ENCODE measurements around the gene TLE2. TPM values are rescaled to one million over a fixed set of nuclear protein-coding genes. Genes with fewer than 3 reads are reported as not detected.

Gene TLE2
- total and polyA plus RNA-seq, 9 of the 15 experiments (the other 6 are each of a cell fraction or from before 2014, with no cell fraction given): 0.35 to 13.1 (median 6.2) TPM

DNA sequence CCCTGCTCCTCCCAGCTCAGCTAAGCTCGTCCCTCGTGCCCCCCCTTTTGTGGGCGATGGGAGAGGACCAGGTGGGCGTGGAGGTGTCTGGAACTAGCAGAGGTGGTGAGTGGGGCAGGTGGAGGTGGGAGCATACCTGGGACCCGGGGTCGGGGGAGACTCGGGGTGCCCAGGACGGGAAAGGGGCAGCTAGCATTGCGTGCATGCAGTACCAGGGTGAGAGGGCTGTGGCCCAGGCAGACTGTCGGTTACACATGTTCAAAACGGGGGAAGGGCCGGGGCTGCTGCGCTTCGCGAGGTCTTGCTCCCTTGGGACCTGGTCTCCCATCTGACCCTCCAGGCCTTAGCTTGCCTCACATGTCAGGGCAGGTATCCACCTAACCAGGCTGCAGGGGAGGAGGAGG, 24.1 kb upstream of the TLE2 start (continued):
- TF ChIP-seq, protein P1, sequence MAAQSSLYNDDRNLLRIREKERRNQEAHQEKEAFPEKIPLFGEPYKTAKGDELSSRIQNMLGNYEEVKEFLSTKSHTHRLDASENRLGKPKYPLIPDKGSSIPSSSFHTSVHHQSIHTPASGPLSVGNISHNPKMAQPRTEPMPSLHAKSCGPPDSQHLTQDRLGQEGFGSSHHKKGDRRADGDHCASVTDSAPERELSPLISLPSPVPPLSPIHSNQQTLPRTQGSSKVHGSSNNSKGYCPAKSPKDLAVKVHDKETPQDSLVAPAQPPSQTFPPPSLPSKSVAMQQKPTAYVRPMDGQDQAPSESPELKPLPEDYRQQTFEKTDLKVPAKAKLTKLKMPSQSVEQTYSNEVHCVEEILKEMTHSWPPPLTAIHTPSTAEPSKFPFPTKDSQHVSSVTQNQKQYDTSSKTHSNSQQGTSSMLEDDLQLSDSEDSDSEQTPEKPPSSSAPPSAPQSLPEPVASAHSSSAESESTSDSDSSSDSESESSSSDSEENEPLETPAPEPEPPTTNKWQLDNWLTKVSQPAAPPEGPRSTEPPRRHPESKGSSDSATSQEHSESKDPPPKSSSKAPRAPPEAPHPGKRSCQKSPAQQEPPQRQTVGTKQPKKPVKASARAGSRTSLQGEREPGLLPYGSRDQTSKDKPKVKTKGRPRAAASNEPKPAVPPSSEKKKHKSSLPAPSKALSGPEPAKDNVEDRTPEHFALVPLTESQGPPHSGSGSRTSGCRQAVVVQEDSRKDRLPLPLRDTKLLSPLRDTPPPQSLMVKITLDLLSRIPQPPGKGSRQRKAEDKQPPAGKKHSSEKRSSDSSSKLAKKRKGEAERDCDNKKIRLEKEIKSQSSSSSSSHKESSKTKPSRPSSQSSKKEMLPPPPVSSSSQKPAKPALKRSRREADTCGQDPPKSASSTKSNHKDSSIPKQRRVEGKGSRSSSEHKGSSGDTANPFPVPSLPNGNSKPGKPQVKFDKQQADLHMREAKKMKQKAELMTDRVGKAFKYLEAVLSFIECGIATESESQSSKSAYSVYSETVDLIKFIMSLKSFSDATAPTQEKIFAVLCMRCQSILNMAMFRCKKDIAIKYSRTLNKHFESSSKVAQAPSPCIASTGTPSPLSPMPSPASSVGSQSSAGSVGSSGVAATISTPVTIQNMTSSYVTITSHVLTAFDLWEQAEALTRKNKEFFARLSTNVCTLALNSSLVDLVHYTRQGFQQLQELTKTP (IDR thresholded peaks at IDR 0.05; ENCODE audit: low read depth in 1 of 2, partially characterized antibody in 2 of 2): no peak
- TF ChIP-seq POLR2AphosphoS5 (IDR thresholded peaks at IDR 0.05; ENCODE audit: control insufficient read depth, insufficient read depth, low read depth, low read length): peak; percentile 19; the same call in 1 of the 2 replicates
- TF ChIP-seq, protein P2, sequence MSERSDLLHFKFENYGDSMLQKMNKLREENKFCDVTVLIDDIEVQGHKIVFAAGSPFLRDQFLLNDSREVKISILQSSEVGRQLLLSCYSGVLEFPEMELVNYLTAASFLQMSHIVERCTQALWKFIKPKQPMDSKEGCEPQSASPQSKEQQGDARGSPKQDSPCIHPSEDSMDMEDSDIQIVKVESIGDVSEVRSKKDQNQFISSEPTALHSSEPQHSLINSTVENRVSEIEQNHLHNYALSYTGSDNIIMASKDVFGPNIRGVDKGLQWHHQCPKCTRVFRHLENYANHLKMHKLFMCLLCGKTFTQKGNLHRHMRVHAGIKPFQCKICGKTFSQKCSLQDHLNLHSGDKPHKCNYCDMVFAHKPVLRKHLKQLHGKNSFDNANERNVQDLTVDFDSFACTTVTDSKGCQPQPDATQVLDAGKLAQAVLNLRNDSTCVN (CRISPR knock-in tag; IDR thresholded peaks at IDR 0.05): 0 out of 2 replicates have a peak, but pooled peaks have one; percentile 16
- 0 out of 2 replicates have a peak, but pooled peaks have one; percentile 35 for TF ChIP-seq ZEB2 (IDR thresholded peaks at IDR 0.05)
- TF ChIP-seq POLR2G (IDR thresholded peaks at IDR 0.05; ENCODE audit: low read depth, low read length): peak; percentile 59
